Neural progenitor cell (in vitro differentiated cells): ENCODE results near the gene AKR1E2. TPM values are rescaled to one million over a fixed set of nuclear protein-coding genes. Genes with fewer than 3 reads are reported as not detected.

Experiments
- DNase-seq: peaks from one replicate; pipeline ENCODE4 v3.0.0-alpha.2; 2016; ENCODE audit warnings: low spot score
- H2AFZ ChIP-seq: fragments of 200-600 bp; sonication (generic); replicated peaks from 2 replicates; pipeline ENCODE4 v1.6.1; 2016; ENCODE audit warnings: antibody characterized with exemption
- H3F3A ChIP-seq: fragments of 200-600 bp; sonication (generic); 2 replicates; pipeline ENCODE4 v1.6.1; 2016; ENCODE audit warnings: antibody characterized with exemption, low read depth
- H3K27ac ChIP-seq: fragments of 200-600 bp; sonication (generic); 2 replicates; pipeline ENCODE4 v1.5.1; 2016; ENCODE audit warnings: mild to moderate bottlenecking
- H3K27me3 ChIP-seq: fragments of 200-600 bp; sonication (generic); 2 replicates; pipeline ENCODE4 v1.6.1; 2016; ENCODE audit warnings: mild to moderate bottlenecking, moderate library complexity
- H3K36me3 ChIP-seq: fragments of 200-600 bp; sonication (generic); 2 replicates; pipeline ENCODE4 v1.5.1; 2016
- H3K4me1 ChIP-seq: fragments of 200-600 bp; sonication (generic); 2 replicates; pipeline ENCODE4 v1.6.1; 2016; ENCODE audit warnings: mixed run types
- H3K4me2 ChIP-seq: fragments of 200-600 bp; sonication (generic); 2 replicates; pipeline ENCODE4 v1.6.1; 2016
- H3K4me3 ChIP-seq: fragments of 200-600 bp; sonication (generic); 2 replicates; pipeline ENCODE4 v1.5.1; 2016
- H3K79me2 ChIP-seq: fragments of 200-600 bp; sonication (generic); 2 replicates; pipeline ENCODE4 v1.6.1; 2016; ENCODE audit warnings: low read depth
- H3K9ac ChIP-seq: fragments of 200-600 bp; sonication (generic); 2 replicates; pipeline ENCODE4 v1.6.1; 2016
- H3K9me3 ChIP-seq: fragments of 200-600 bp; sonication (generic); 2 replicates; pipeline ENCODE4 v1.5.1; 2016; ENCODE audit warnings: low read depth
- H4K20me1 ChIP-seq: fragments of 200-600 bp; sonication (generic); 2 replicates; pipeline ENCODE4 v1.6.1; 2016; ENCODE audit warnings: low read depth
- H3K27ac Mint-ChIP-seq: 3 replicates; pipeline ENCODE4 v1.8.0; 2021; ENCODE audit warnings: mixed read lengths
- H3K27me3 Mint-ChIP-seq: 2 replicates; pipeline ENCODE4 v1.8.0; 2022; ENCODE audit warnings: low read depth, mild to moderate bottlenecking, inconsistent platforms, moderate library complexity, mixed read lengths; ENCODE audit not compliant: insufficient read depth
- H3K36me3 Mint-ChIP-seq: 3 replicates; pipeline ENCODE4 v1.8.0; 2021; ENCODE audit warnings: mixed read lengths
- H3K4me1 Mint-ChIP-seq: 3 replicates; pipeline ENCODE4 v1.8.0; 2021; ENCODE audit warnings: mixed read lengths
- H3K4me3 Mint-ChIP-seq: 3 replicates; pipeline ENCODE4 v1.8.0; 2021; ENCODE audit warnings: mild to moderate bottlenecking, moderate library complexity, mixed read lengths
- H3K9me3 Mint-ChIP-seq: 3 replicates; pipeline ENCODE4 v1.8.0; 2020; ENCODE audit warnings: mixed read lengths
- CTCF ChIP-seq: fragments of 200-600 bp; sonication (generic); IDR thresholded peaks from 2 replicates; pipeline ENCODE4 v1.5.1; 2017; ENCODE audit warnings: antibody characterized with exemption, mild to moderate bottlenecking
- EZH2 ChIP-seq: fragments of 200-600 bp; sonication (generic); IDR thresholded peaks from 2 replicates; pipeline ENCODE4 v1.6.1; 2017; ENCODE audit warnings: antibody characterized with exemption, mild to moderate bottlenecking, moderate library complexity
- EZH2phosphoT487 ChIP-seq: fragments of 200-600 bp; sonication (generic); IDR thresholded peaks from 2 replicates; pipeline ENCODE4 v1.6.1; 2017; ENCODE audit warnings: antibody characterized with exemption
- total RNA-seq: library from RNA; depleted of rRNA; stranded (reverse); fragments of >200 nt; gene quantifications from 2 replicates; pipeline ENCODE4 v1.2.3, GENCODE V29; 2015; ENCODE audit warnings: low replicate concordance

The AKR1E2 gene
- total RNA-seq, 1 donor from 2014 or later: 3.4 TPM

- Histone ChIP-seq H3F3A (peaks cover 18% of the 10 kb centered on the region), H3K9me3 (no peaks in the 10 kb centered on the region), H3K4me2 (no peak overlapping the region), H4K20me1 (no peaks in the 10 kb centered on the region), H3K4me3 (no peak overlapping the region), H3K27ac (no peak overlapping the region), H3K36me3 (no peaks in the 10 kb centered on the region), H3K4me1 (no peaks in the 10 kb centered on the region), H2AFZ (no peak overlapping the region), H3K9ac (no peak overlapping the region), H3K79me2 (no peaks in the 10 kb centered on the region), H3K27me3 (peaks cover 21% of the 10 kb centered on the region)
- no peak for DNase-seq
- peaks cover 6% of the 10 kb centered on the region for H3K27me3 Mint-ChIP-seq
- no peak overlapping the region for H3K4me3 Mint-ChIP-seq
- peaks cover 3% of the 10 kb centered on the region for H3K9me3 Mint-ChIP-seq
- no peak overlapping the region for H3K27ac Mint-ChIP-seq
- H3K36me3 Mint-ChIP-seq: no peaks in the 10 kb centered on the region
- TF ChIP-seq EZH2 (no peak), CTCF (no peak), EZH2phosphoT487 (no peak)
- peaks cover 7% of the 10 kb centered on the region for H3K4me1 Mint-ChIP-seq
Observed at GRCh38 chr10:4830551-4830950, 4.5 kb downstream of the AKR1E2 start.

GRCh38 chr10:4831091-4831490 is 5.1 kb downstream of the AKR1E2 start:
- Histone ChIP-seq H2AFZ (no peak overlapping the region), H3K79me2 (no peaks in the 10 kb centered on the region), H3K27ac (no peak overlapping the region), H4K20me1 (no peaks in the 10 kb centered on the region), H3K4me3 (no peak overlapping the region), H3K4me2 (no peak overlapping the region), H3K9me3 (no peaks in the 10 kb centered on the region), H3K27me3 (peaks cover 17% of the 10 kb centered on the region), H3K9ac (no peak overlapping the region), H3K36me3 (no peaks in the 10 kb centered on the region), H3F3A (peaks cover 13% of the 10 kb centered on the region), H3K4me1 (no peaks in the 10 kb centered on the region)
- Mint-ChIP-seq H3K27me3 (peaks cover 6% of the 10 kb centered on the region), H3K36me3 (no peaks in the 10 kb centered on the region), H3K9me3 (no peaks in the 10 kb centered on the region), H3K4me3 (no peak overlapping the region), H3K4me1 (peaks cover 5% of the 10 kb centered on the region), H3K27ac (no peak overlapping the region)
- TF ChIP-seq CTCF (no peak), EZH2 (no peak), EZH2phosphoT487 (no peak)
- no peak for DNase-seq

- no peak overlapping the region for H3K4me3 ChIP-seq
Observed at GRCh38 chr10:4833286-4833685, 7.3 kb downstream of the AKR1E2 start.

More at GRCh38 chr10:4833286-4833685, 7.3 kb downstream of the AKR1E2 start:
- Histone ChIP-seq H3K36me3 (no peaks in the 10 kb centered on the region), H4K20me1 (no peaks in the 10 kb centered on the region), H3K4me1 (no peaks in the 10 kb centered on the region), H3K27ac (no peak overlapping the region), H3K27me3 (peaks cover 1% of the 10 kb centered on the region), H2AFZ (no peak overlapping the region), H3F3A (no peaks in the 10 kb centered on the region), H3K9ac (no peak overlapping the region), H3K79me2 (no peaks in the 10 kb centered on the region), H3K4me2 (no peak overlapping the region), H3K9me3 (no peaks in the 10 kb centered on the region)
- TF ChIP-seq CTCF: no peak
- no peak for TF ChIP-seq EZH2
- no peak for TF ChIP-seq EZH2phosphoT487
- peaks cover under 1% of the 10 kb centered on the region for H3K27me3 Mint-ChIP-seq
- H3K9me3 Mint-ChIP-seq: no peaks in the 10 kb centered on the region
- H3K36me3 Mint-ChIP-seq: no peaks in the 10 kb centered on the region
- no peak overlapping the region for H3K4me3 Mint-ChIP-seq
- H3K27ac Mint-ChIP-seq: no peak overlapping the region
- DNase-seq: no peak
- no peaks in the 10 kb centered on the region for H3K4me1 Mint-ChIP-seq
